NT2/D1 (cell line): ENCODE data around the gene ULK1.

Source experiments
- DNase-seq: peaks from one replicate; pipeline ENCODE4 v3.0.0-alpha.2; 2011; ENCODE audit warnings: low read depth, low spot score
- H3K27me3 ChIP-seq: 2 replicates; pipeline ENCODE4 v1.6.0; 2011; ENCODE audit warnings: mild to moderate bottlenecking; ENCODE audit not compliant: insufficient read length, insufficient read depth
- H3K36me3 ChIP-seq: 2 replicates; pipeline ENCODE4 v1.6.1; 2011; ENCODE audit warnings: mild to moderate bottlenecking, low read length, mixed read lengths; ENCODE audit not compliant: insufficient read depth, insufficient read length
- H3K4me1 ChIP-seq: 2 replicates; pipeline ENCODE4 v1.5.1; 2011; ENCODE audit not compliant: insufficient read depth, insufficient read length
- H3K4me3 ChIP-seq: 2 replicates; pipeline ENCODE4 v1.5.1; 2011; ENCODE audit warnings: low read depth; ENCODE audit not compliant: insufficient read length
- H3K9ac ChIP-seq: 2 replicates; pipeline ENCODE4 v1.6.0; 2011; ENCODE audit warnings: low read depth; ENCODE audit not compliant: insufficient read length
- H3K9me3 ChIP-seq: 2 replicates; pipeline ENCODE4 v1.5.1; 2011; ENCODE audit warnings: mild to moderate bottlenecking, low read length; ENCODE audit not compliant: insufficient read depth
- SUZ12 ChIP-seq: IDR thresholded peaks from 2 replicates; pipeline ENCODE4 v1.6.1; 2011; ENCODE audit not compliant: insufficient read length, insufficient read depth; ENCODE audit errors: extremely low read depth
- YY1 ChIP-seq: IDR thresholded peaks from 2 replicates; pipeline ENCODE4 v1.6.1; 2011; ENCODE audit not compliant: insufficient read length, insufficient read depth
- ZNF274 ChIP-seq: IDR thresholded peaks from 2 replicates; pipeline ENCODE4 v1.6.1; 2011; ENCODE audit warnings: mild to moderate bottlenecking, low read depth, low read length

ULK1 gene

GRCh38 chr12:131912518-131913274 is 18.3 kb downstream of the ULK1 start:
- Histone ChIP-seq H3K4me3 (no peak overlapping the region), H3K4me1 (peaks cover 16% of the 10 kb centered on the region), H3K36me3 (peaks cover 83% of the 10 kb centered on the region), H3K9ac (peak overlapping the region; percentile 50), H3K9me3 (no peaks in the 10 kb centered on the region), H3K27me3 (no peaks in the 10 kb centered on the region)
- TF ChIP-seq ZNF274 (no peak), SUZ12 (no peak), YY1 (no peak)
- DNase-seq = no peak

- no peaks in the 10 kb centered on the region for H3K9me3 ChIP-seq
- TF ChIP-seq YY1 (no peak), SUZ12 (no peak), ZNF274 (no peak)
- no peak overlapping the region for H3K9ac ChIP-seq
- H3K4me1 ChIP-seq = peaks cover 16% of the 10 kb centered on the region
- H3K36me3 ChIP-seq = peaks cover 83% of the 10 kb centered on the region
- no peaks in the 10 kb centered on the region for H3K27me3 ChIP-seq
- DNase-seq = no peak
- no peak overlapping the region for H3K4me3 ChIP-seq
These were observed 19.2 kb downstream of the ULK1 start for GRCh38 chr12:131913666-131914065.

- TF ChIP-seq ZNF274 (no peak), YY1 (no peak), SUZ12 (no peak)
- no peaks in the 10 kb centered on the region for H3K9me3 ChIP-seq
- peaks cover 16% of the 10 kb centered on the region for H3K4me1 ChIP-seq
- DNase-seq = no peak
- H3K4me3 ChIP-seq = no peak overlapping the region
- H3K27me3 ChIP-seq = no peaks in the 10 kb centered on the region
- H3K36me3 ChIP-seq = peaks cover 80% of the 10 kb centered on the region
- H3K9ac ChIP-seq = no peak overlapping the region
These were observed 19.8 kb downstream of the ULK1 start for GRCh38 chr12:131914179-131914702.

GRCh38 chr12:131915000-131915689 is 20.7 kb downstream of the ULK1 start:
- H3K4me3 ChIP-seq = no peak overlapping the region
- TF ChIP-seq SUZ12 = no peak
- no peak for TF ChIP-seq YY1
- TF ChIP-seq ZNF274 = no peak
- H3K9me3 ChIP-seq = no peaks in the 10 kb centered on the region
- DNase-seq = no peak
- H3K4me1 ChIP-seq = peaks cover 16% of the 10 kb centered on the region
- H3K27me3 ChIP-seq = no peaks in the 10 kb centered on the region
- peaks cover 80% of the 10 kb centered on the region for H3K36me3 ChIP-seq
- no peak overlapping the region for H3K9ac ChIP-seq

- no peak overlapping the region for H3K4me3 ChIP-seq
- no peaks in the 10 kb centered on the region for H3K9me3 ChIP-seq
- H3K4me1 ChIP-seq = peaks cover 16% of the 10 kb centered on the region
- DNase-seq = no peak
- no peak overlapping the region for H3K9ac ChIP-seq
- no peaks in the 10 kb centered on the region for H3K27me3 ChIP-seq
- H3K36me3 ChIP-seq = peaks cover 79% of the 10 kb centered on the region
- no peak for TF ChIP-seq SUZ12
- TF ChIP-seq ZNF274 = no peak
These were observed 21.4 kb downstream of the ULK1 start for GRCh38 chr12:131915823-131916222.

- DNase-seq = no peak
- Histone ChIP-seq H3K9me3 (no peaks in the 10 kb centered on the region), H3K4me1 (peaks cover 14% of the 10 kb centered on the region), H3K27me3 (no peaks in the 10 kb centered on the region), H3K4me3 (no peak overlapping the region), H3K36me3 (peaks cover 79% of the 10 kb centered on the region), H3K9ac (peak overlapping the region; percentile 36)
- TF ChIP-seq YY1 = no peak
- no peak for TF ChIP-seq SUZ12
- TF ChIP-seq ZNF274 = no peak
These were observed 22.1 kb downstream of the ULK1 start for GRCh38 chr12:131916306-131917138.

GRCh38 chr12:131917139-131917710 is 22.8 kb downstream of the ULK1 start:
- Histone ChIP-seq H3K36me3 (peaks cover 78% of the 10 kb centered on the region), H3K9me3 (no peaks in the 10 kb centered on the region), H3K4me3 (no peak overlapping the region), H3K4me1 (peaks cover 8% of the 10 kb centered on the region), H3K9ac (no peak overlapping the region), H3K27me3 (no peaks in the 10 kb centered on the region)
- TF ChIP-seq ZNF274 = no peak
- TF ChIP-seq SUZ12 = no peak
- no peak for TF ChIP-seq YY1
- no peak for DNase-seq
